Caki2 (cell line): ENCODE results near the gene SUFU. TPM values are rescaled to one million over a fixed set of nuclear protein-coding genes. Genes with fewer than 3 reads are reported as not detected.

Experiments used
- DNase-seq: peaks from one replicate; pipeline ENCODE4 v3.0.0-alpha.2; 2015; ENCODE audit warnings: low read depth
- in situ Hi-C: cut with HindIII; loops from 2 replicates; pipeline ENCODE4 v1.10.0; 2016; ENCODE audit warnings: low sequenced_read_pairs, low pct_unique_long_range_greater_than_20kb, mixed read lengths
- total RNA-seq: library from RNA; depleted of rRNA; stranded (reverse); fragments of >200 nt; shearing (Covaris generic); gene quantifications from 2 replicates; pipeline ENCODE4 v1.2.3, GENCODE V29; 2014; ENCODE audit warnings: low replicate concordance

Gene SUFU
- total RNA-seq, 1 experiment from 2014 or later: 2.9 TPM

- no peak for DNase-seq
- in situ Hi-C loops: no loop called here
Observed at GRCh38 chr10:102635377-102635776, 131.6 kb downstream of the SUFU start.

GRCh38 chr10:102639537-102639936, 135.8 kb downstream of the SUFU start:
- in situ Hi-C loops: no loop called here
- no peak for DNase-seq

- no peak for DNase-seq
- in situ Hi-C loops: no loop called here
Observed at GRCh38 chr10:102641402-102641801, 137.6 kb downstream of the SUFU start.

GRCh38 chr10:102641880-102642735, 138.3 kb downstream of the SUFU start:
- peak; percentile 96 for DNase-seq
- in situ Hi-C loops: no loop called here

GRCh38 chr10:102642736-102643335, 139.1 kb downstream of the SUFU start:
- in situ Hi-C loops: no loop called here
- DNase-seq: peak; percentile 74

GRCh38 chr10:102643336-102644065, 139.7 kb downstream of the SUFU start:
- peak; percentile 83 for DNase-seq
- in situ Hi-C loops: no loop called here

GRCh38 chr10:102644066-102644645, 140.4 kb downstream of the SUFU start, which contains the start of gene TRIM8:
Gene TRIM8, plus strand, starts transcription at chr10:102644479. Its CDS starts 139 bp downstream, at chr10:102644618.
- in situ Hi-C loops: no loop called here
- DNase-seq: peak; percentile 56

GRCh38 chr10:102644646-102645387, 141.0 kb downstream of the SUFU start:
- peak; percentile 76 for DNase-seq
- in situ Hi-C loops: no loop called here

GRCh38 chr10:102645388-102645740, 141.6 kb downstream of the SUFU start:
- in situ Hi-C loops: no loop called here

GRCh38 chr10:102645741-102646609, 142.2 kb downstream of the SUFU start:
- peak; percentile 81 for DNase-seq
- in situ Hi-C loops: no loop called here

More at GRCh38 chr10:102645388-102645740, 141.6 kb downstream of the SUFU start:
- peak; percentile 87 for DNase-seq

GRCh38 chr10:102646610-102647442, 143.1 kb downstream of the SUFU start:
- in situ Hi-C loops: no loop called here
- DNase-seq: peak; percentile 81

GRCh38 chr10:102647443-102648268, 143.9 kb downstream of the SUFU start:
- in situ Hi-C loops: no loop called here
- no peak for DNase-seq

GRCh38 chr10:102648269-102648888, 144.6 kb downstream of the SUFU start:
- DNase-seq: no peak
- in situ Hi-C loops: no loop called here

- DNase-seq: no peak
- in situ Hi-C loops: no loop called here
Observed at GRCh38 chr10:102648889-102649796, 145.4 kb downstream of the SUFU start.
